Fibroblast of mammary gland (primary cell): ENCODE measurements around the gene DRD4.

Source experiments
- DNase-seq: peaks from one replicate; pipeline ENCODE4 v3.0.0-alpha.2; 2010; ENCODE audit warnings: low read depth
- H3K4me3 ChIP-seq: 2 replicates; pipeline ENCODE4 v1.5.1; 2011; ENCODE audit warnings: low read depth, mild to moderate bottlenecking, low read length, moderate library complexity; ENCODE audit not compliant: control insufficient read depth
- CTCF ChIP-seq: conservative IDR thresholded peaks from 2 replicates; pipeline ENCODE4 v1.5.1; 2011; ENCODE audit warnings: low read depth, low read length, inconsistent platforms; ENCODE audit not compliant: control insufficient read depth, insufficient read depth

DRD4 gene

GRCh38 chr11:636511-637332 lies at the start of gene DRD4:
TSS of gene DRD4 (plus strand) at chr11:637269. CDS start at chr11:637305, 36 bp downstream.
- no peak for TF ChIP-seq CTCF
- no peak for DNase-seq
- no peak within 1 kb of the TSS for H3K4me3 ChIP-seq

- no peak for DNase-seq
- TF ChIP-seq CTCF = no peak
- no peak overlapping the region for H3K4me3 ChIP-seq
These were observed 49.5 kb upstream of the DRD4 start for GRCh38 chr11:587546-587945.

- H3K4me3 ChIP-seq = no peak overlapping the region
- DNase-seq = peak; percentile 83
- TF ChIP-seq CTCF = no peak
These were observed 49.1 kb upstream of the DRD4 start for GRCh38 chr11:587978-588380.

- no peak for DNase-seq
- H3K4me3 ChIP-seq = no peak overlapping the region
- no peak for TF ChIP-seq CTCF
These were observed 47.3 kb upstream of the DRD4 start for GRCh38 chr11:589798-590197.

GRCh38 chr11:590997-591396 lies 46.1 kb upstream of the DRD4 start:
- TF ChIP-seq CTCF = no peak

GRCh38 chr11:592501-592900 lies 44.6 kb upstream of the DRD4 start:
- no peak overlapping the region for H3K4me3 ChIP-seq
- TF ChIP-seq CTCF = no peak
- DNase-seq = no peak

More at GRCh38 chr11:590997-591396, 46.1 kb upstream of the DRD4 start:
- H3K4me3 ChIP-seq = no peak overlapping the region
- DNase-seq = no peak

- no peak overlapping the region for H3K4me3 ChIP-seq
- DNase-seq = no peak
- TF ChIP-seq CTCF = no peak
These were observed 44.2 kb upstream of the DRD4 start for GRCh38 chr11:592918-593317.
